NCI-H460 (cell line): Measurements from ENCODE around the gene SYNE1. TPM values are rescaled to one million over a fixed set of nuclear protein-coding genes. Genes with fewer than 3 reads are reported as not detected.

Experiments used
- DNase-seq: peaks from one replicate; pipeline ENCODE4 v3.0.0-alpha.2; 2016; ENCODE audit warnings: low read depth; ENCODE audit errors: extremely low read depth
- total RNA-seq: library from RNA; depleted of rRNA; stranded (reverse); fragments of >200 nt; shearing (Covaris generic); gene quantifications from 2 replicates; pipeline ENCODE4 v1.2.3, GENCODE V29; 2014

The SYNE1 gene
- total RNA-seq, 1 experiment from 2014 or later: 34.3 TPM

DNA sequence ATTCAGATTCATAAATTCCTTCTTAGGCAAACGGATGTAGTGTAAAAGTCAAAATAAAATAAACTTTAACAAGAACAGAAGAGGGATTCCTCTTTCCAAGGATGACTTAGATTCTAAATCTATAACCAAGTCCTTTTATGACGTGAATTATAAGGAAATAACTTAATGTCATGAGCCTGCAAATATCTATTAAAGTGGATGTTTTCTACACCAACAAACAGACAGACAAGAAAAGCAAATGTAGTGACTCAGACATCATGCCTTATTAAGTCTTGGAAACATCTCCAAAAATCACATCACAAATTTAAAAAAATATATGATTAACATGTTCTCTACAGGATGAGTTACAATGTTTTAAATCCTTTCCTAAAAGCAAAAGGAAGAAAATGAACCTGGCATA lies 432.6 kb downstream of the SYNE1 start:
- DNase-seq: no peak

DNA sequence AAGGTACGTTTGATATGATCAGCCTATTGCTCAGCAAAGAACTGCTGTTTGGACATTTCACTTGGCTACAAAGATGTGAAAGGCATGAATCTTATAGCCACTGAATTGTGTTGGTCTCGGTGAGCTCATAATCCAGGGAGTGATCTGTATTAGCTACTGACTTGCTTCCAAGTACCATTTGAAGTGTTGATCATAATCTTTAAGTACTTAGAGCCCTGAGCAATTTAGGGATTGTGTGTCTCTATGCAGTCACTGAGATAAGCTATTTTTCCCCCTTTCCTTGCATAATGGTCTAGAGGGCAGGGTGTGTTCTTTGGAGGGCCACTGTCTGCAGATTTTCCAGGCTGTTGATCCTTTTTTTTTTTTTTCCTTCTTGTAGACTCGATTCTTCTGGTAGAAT lies 436.0 kb downstream of the SYNE1 start:
- DNase-seq: no peak

DNA sequence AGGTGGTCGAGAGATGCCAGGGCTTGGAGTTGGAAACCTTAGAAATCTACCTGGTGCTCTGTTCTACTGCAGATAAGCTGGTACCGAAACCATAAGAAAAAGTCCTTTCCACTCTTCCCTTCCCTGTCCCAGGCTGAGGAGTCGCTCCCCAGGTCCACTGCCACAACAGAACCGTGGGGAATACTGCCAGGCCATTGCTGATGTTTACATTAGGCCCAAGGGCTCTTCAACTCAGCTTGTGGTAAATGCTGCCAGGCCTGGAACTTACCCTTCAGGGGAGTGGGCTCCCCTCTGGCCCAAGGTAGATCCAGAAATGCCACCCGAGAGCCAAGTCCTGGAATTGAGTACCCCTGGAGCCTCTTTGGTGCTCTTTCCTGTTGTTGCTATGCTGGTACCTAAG lies 441.3 kb downstream of the SYNE1 start:
- DNase-seq: no peak

DNA sequence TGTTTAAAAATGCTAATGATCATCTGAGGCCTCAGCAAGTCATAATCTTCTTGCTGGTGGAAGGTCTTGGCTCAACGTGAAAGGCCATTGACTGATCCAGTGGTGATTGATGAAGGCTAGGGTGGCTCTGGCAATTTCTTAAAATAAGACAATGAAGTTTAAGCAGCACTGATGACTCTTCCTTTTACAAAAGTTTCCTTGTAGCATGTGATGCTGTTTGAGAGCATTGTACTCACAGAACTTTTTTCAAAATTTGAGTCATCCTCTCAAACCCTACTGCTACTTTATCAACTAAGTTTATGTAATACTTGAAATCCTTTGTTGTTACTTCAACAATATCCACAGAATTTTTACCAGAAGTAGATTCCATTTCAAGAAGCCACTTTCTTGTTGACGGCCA lies 447.4 kb downstream of the SYNE1 start:
- DNase-seq: no peak

DNA sequence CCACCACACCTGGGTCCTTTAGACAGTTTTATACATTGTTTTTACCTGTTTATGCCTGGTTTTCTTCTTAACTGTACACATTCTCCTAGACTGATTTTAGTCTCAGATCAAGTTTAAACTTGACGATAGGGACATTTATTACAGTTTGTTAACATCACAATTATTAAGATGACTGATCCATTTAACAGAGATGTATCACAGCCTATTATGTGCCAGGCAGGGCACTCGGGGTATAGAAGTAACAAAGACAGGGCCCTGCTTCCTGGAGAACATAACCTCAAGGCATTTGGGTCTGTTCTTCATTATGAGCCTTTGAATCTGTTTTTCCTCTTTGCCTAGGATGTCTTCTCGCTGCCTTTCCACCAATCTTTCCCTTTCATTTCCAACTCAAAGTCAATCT lies 449.2 kb downstream of the SYNE1 start:
- DNase-seq: no peak

DNA sequence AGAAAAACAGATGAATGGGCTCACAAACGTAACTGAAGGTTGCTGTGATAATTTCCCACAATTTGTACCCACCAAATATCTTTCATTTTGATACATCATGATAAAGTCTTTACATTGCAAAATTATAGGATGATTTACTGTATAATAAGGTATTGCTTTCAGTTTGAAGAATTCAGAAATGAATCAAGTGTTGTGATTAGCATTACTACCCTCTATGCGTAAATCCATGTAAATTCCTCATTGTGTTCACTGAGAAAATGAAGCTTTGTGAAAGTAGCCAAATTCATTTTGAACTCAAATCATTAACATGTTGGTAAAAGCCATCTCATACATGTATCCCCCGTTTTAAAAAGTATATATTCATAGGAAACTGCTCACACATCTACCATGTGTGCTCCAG lies 450.3 kb downstream of the SYNE1 start:
- no peak for DNase-seq

DNA sequence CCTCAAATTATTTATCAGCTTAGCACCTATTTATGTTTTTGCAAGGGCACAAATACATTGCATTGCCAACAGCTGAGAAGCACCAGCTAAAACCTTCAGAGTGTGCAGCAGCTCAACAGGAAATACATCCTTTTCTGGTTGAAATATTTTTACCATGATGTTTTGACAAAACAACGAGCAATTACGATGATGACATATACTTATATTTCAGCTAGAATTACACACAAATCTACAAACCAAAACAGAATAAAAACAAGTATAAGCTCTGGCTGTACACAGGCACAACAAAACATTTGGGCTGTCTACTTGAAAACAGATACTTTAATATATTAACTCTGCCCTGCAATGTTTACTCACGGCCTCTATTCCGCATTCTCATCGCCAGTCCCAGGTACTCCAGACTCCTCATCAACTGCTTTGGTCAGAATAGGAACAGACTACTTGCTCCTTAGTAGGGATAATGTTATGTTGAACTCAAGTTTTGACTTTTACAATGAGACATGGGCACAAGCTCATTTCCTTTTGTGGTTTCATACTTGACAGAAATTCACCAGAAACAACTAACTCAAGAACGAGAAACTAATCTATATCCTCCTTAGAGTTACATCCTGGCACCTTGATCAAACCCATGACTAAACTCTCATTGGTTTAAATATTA lies 452.1 kb downstream of the SYNE1 start:
- DNase-seq: no peak

DNA sequence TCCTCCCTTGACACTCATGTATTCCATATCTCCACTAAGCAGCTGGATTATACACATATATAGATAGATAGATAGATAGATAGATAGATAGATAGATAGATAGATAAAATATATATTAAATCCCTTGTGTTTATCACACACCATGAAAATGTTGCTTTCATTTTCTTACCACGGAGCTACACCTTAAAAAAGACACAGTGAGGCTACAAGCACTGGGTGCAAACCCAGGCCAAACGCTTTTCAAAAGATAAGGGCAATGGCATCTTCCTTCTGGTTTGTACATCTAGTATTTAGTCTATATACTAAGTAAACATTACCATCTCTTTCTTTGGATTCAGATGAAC lies 452.6 kb downstream of the SYNE1 start:
- no peak for DNase-seq

DNA sequence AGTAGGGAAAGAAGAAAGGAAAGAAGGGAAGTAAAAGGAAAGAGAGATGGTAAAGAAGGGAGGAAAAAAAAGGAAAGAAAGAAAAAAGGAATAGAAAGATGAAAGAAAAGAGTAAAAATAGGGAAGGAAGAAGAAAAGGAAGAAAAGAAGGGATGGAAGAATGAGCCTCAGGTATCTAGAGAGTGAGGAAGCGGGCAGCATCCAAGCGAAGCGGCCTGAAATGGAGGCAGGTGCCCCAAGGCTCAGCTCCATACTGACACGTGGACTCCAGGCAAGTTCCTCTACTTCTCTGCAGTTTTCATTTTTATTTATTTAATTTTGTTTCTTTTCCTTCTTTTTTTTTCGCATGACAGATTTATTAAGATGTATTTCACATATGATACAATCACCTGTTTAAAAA lies 456.6 kb downstream of the SYNE1 start:
- no peak for DNase-seq

DNA sequence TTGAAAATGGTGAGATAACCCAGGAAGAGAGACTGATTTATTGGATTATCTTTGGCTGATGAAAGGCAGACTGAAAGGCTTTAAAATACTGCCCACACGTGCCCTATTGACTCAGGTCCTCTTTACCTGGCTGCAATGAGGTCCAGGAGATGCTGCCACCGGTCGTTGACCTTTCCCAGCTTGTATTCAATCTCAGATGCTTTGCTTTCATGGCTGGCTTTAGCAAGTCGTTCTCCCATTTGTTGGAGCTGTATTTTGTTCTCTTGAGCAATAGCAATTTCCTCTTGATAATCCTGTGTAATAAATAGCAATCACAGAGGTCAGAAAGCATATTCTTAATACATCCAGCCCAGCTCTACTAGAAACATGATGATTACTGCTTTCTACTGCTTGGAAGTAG lies 460.9 kb downstream of the SYNE1 start:
- no peak for DNase-seq

DNA sequence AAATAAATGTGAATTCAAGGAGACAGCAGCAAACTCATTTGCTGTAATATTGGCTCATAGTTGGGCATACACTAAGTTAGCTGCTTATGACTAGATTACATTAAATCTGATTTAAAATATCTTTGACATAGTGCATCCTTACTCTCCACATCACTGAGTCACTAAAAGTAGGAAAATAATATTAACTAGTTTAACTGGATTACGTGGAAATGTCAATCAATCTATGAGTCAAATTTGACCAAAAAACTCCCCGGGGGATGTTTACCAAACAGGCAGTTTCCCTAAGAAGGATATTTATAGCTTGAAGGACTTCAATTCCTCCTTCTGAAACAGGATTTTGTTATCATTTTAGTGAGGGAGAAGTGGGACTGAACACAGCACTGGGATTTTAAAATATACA lies 463.2 kb downstream of the SYNE1 start:
- no peak for DNase-seq

DNA sequence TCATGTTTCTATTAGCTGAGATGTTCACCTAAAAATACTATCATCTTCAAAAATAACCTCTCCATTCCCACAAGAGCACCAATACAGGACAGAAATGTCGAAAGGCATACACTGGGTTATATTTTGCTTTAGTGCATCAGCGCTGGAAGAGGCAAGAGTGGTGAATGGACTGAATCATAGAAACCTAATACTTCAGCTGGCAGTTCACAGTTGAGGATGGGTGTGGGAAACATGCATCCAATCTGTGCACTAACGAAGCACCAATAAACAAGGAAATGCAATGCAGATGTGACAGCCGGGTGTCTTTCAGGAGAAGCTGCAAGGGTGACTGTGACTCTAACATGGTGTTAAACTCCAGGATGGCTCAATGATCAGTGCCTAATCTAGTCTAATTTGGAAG lies 463.8 kb downstream of the SYNE1 start:
- no peak for DNase-seq

DNA sequence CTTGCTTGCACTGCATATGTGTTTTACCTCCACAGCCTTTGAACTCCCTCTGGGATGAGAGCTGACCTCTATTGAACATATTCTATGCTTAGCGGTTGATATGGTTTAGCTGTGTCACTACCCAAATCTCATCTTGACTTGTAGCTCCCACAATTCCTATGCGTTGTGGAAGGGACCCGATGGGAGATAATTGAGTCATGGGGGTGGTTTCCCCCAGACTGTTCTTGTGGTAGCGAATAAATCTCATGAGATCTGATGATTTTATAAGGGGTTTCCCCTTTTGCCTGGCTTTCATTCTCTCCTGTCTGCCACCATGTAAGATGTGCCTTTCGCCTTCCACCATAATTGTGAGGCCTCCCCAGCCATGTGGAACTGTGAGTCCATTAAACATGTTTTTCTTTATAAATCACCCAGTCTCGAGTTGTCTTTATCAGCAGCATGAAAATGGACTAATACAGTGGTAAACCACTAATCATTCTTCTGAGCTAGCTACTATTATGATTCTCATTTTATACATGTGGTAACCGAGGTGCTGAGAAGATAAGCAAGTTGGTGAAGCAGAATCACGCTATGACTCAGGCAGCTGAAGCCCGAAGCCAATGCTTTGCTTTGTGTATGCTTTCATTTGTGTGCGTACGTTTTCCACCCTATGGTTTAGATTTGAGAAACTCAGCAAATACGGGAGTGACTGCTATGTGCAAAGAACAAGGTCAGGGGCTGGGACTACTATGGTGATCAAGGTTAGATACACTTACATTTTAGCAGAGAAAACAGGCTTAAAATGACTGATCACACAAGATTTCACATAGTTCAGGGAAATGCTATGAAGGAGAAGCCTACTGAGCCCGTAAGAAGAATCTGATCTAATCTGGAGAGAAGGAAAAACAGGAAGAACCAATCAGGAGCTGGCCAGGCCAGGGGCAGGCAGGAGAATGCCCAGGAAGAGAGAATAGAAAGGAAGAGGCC lies 466.2 kb downstream of the SYNE1 start:
- DNase-seq: no peak

DNA sequence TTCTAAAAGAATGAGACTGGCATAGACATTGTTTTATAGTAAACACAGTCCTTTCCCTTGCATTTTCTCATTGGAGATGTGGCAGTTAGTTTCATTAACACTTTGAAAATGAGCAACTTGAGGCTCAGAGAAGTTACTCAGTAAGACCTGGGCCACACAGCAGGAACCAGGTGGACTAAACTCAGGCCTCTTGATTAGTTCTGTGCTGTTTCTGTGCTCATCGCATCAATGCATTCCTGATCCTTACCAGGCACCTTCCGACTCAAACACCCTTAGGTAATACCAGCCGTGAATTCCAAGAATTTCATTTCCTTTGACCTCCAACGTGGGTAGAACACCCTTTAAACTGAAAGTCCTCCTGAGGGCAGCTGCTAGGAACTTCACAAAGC lies 466.9 kb downstream of the SYNE1 start:
- DNase-seq: no peak

DNA sequence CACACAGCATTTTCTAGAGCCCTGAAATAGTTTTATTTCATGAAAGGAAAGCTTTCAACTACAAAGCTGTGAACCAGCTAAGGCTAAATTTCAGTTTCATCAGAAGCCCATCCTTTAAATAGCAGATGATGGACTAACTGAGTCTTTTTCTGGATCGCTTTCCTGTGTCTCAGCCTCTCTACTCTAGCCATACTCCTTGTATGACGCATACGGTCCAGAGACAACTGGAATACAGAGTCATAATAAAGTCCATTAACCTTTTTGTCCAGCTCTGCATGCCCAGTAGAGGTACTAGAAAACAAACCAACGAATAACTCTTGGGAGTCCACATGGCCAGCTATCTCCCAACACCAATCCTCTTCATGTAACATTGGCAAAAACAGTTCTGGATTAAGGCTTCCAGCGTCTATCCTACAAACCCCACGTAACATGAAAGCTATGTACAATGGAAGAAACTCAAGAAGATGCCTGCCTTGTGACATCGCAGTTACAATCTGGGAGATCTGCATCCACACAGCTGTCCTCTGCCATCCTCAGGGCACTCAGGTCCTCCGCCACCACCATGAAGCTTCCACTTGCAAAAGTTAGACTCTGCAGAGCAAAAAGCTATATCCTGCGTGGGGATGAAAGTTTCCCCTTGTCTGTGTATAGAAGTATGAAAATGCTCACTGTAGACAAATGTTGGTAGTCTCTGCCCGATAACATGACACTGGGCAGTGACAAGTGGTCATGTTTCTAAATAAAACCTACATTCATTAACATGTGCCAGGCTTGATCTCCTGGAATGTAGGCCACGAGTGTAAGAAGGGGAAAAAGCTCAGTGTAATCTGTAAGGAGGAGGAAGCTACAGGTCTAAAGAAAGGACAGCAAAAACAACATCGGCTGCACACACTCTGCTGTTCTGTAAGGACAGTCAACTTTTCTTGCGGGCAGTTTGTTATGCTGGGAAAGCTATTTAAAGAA lies 469.2 kb downstream of the SYNE1 start:
- DNase-seq: no peak

DNA sequence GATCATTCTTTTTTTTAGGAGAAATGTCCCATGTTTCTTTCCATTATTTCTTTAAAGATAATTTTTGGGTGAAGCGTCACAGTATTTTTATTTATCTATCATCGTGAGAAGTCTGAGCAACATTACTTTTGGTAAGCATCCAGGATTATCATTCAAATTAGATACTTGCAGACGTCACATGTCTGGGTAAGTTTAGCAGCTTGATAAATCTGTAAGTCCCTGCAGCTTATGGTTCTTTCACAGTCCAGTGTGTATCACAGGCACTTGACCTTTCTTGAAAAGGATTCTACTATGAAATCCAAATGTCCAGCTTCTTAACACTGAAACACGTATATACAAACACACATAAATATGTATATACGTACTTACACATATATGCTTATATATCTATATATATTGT lies 470.3 kb downstream of the SYNE1 start:
- DNase-seq: no peak

DNA sequence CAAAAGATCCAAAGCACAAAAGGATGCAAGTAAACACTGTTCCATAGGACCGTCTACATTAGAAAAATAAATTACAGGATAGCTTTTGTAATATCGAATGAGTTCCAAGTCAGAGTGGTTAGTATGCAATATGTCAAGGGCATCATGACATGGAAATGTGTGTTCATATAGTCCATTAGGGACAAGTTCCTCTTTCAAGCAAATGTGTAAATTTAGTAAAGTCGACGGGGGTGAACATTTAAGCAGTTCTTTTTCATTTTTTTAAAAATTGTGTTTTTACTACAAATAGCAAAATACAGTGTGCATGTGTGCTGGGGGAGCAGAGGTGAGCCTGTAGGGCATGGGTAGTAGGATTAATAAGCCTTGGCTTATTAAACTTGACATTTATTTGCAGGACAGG lies 470.7 kb downstream of the SYNE1 start:
- no peak for DNase-seq

DNA sequence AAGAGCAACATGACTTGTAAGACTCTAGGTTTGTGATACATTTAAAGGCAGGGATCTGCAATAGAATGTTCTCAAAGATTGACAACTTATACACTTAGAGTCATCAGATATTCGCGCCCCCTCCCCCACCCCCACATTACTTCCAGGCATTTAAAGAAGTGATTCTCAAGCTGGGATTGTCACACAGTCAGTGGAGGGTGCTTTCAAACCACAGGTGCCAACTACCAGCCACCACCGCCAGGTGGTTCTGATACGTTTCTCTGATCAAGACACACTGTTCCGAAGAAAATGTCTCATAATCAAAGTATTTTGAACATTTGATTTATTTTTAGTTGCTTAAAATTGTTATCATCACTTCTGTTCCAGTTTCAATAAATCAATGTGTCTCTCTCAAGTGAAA lies 472.2 kb downstream of the SYNE1 start:
- no peak for DNase-seq

DNA sequence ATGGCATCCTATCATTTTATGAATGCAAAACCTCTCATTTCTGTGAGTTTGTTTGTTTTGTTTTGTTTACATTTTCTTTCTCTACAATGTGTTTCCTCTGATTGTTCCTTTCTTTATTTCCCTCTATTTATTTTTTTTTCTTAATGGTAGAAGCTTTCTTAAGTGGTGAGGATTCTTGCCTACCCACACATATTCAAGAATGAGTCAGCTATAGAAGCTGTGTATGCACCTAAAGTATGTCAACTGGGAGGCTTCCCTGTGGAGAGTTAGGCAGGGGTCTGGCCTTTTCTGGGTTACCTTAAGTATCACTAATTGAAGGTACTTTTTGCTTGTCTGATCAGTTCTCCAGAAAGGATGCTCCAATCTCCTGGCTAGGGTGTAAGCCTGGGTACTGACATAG lies 475.7 kb downstream of the SYNE1 start:
- no peak for DNase-seq

DNA sequence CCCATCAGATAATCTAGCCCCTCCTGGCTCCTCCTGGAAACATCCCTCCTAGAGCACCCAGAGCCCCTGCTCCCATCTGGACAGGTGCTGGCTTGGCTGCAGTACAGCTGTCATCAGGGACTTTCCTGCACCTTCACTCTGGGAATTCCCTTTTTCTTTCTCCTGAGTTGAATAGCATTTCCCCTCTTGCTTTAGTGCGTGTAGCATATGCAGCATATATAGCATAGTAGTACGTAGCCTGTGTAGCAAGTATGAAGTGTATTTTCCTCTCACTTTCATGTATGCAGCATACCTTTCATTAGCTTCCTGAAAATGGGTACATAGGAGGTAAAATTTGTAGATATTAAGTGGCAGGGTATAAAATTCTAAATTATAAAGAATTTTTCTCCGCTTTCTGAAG lies 476.8 kb downstream of the SYNE1 start:
- DNase-seq: no peak

DNA sequence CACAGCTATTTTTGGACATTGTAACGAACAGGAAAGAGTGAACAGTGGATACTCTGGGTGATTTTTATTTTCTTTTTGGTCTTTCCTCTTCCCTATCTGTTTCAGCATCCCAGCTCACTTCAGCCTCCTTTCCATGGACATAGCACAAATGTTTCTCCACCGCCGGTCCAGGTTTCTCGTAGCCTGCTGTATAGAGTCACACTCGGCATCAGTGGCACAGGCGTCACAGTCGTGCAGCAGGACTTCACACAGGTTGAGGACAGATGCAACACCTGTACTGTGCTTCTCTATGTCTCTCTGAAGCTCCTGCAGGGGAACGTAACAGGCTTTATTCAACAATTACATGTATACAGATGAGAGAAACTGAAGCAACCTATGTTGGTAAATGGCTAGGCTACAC lies 481.4 kb downstream of the SYNE1 start:
- no peak for DNase-seq
